NCI-H2227 treated with DMSO at 0.1 percent for 48 hours (cell line): ENCODE measurements around the gene TMPRSS9.
A peak's percentile ranks its signal among the peaks of the same experiment; 100 is the strongest.

Source experiments
- DNase-seq: peaks from one replicate; lab custom pipeline; 2025; lab: John Stamatoyannopoulos, UW

TMPRSS9 gene

GRCh38 chr19:2359992-2360685, at the start of gene TMPRSS9:
Gene TMPRSS9, plus strand, starts transcription at chr19:2360265. Its CDS starts 29,521 bp downstream, at chr19:2389786.
- DNase-seq: no peak

- no peak for DNase-seq
These were observed 49.0 kb upstream of the TMPRSS9 start for GRCh38 chr19:2311093-2311492.

- DNase-seq: no peak
These were observed 47.1 kb upstream of the TMPRSS9 start for GRCh38 chr19:2312820-2313501.

GRCh38 chr19:2315121-2315817, 44.8 kb upstream of the TMPRSS9 start:
- DNase-seq: no peak

GRCh38 chr19:2315818-2316353, 44.2 kb upstream of the TMPRSS9 start:
- DNase-seq: no peak

- DNase-seq: no peak
These were observed 42.8 kb upstream of the TMPRSS9 start for GRCh38 chr19:2317300-2317699.

- DNase-seq: no peak
These were observed 42.3 kb upstream of the TMPRSS9 start for GRCh38 chr19:2317756-2318155.

GRCh38 chr19:2318923-2319322, 41.1 kb upstream of the TMPRSS9 start:
- no peak for DNase-seq

- no peak for DNase-seq
These were observed 40.5 kb upstream of the TMPRSS9 start for GRCh38 chr19:2319551-2319950.

- DNase-seq: no peak
These were observed 40.0 kb upstream of the TMPRSS9 start for GRCh38 chr19:2320049-2320448.

- no peak for DNase-seq
These were observed 39.1 kb upstream of the TMPRSS9 start for GRCh38 chr19:2320939-2321338.

GRCh38 chr19:2321565-2322283, 38.3 kb upstream of the TMPRSS9 start:
- DNase-seq: no peak

GRCh38 chr19:2323707-2324106, 36.4 kb upstream of the TMPRSS9 start:
- DNase-seq: no peak

- DNase-seq: no peak
These were observed 35.7 kb upstream of the TMPRSS9 start for GRCh38 chr19:2324220-2324948.

GRCh38 chr19:2325281-2326046, 34.6 kb upstream of the TMPRSS9 start:
- DNase-seq: no peak

- no peak for DNase-seq
These were observed 33.2 kb upstream of the TMPRSS9 start for GRCh38 chr19:2326699-2327360.

GRCh38 chr19:2327773-2328400, 32.2 kb upstream of the TMPRSS9 start:
- DNase-seq: peak; percentile 17

GRCh38 chr19:2328401-2329148, 31.5 kb upstream of the TMPRSS9 start, which contains the start of the genes LSM7 and SPPL2B:
Gene LSM7, minus strand, starts transcription at chr19:2328586. Its CDS starts 20 bp downstream, at chr19:2328566.
Gene SPPL2B, plus strand, starts transcription at chr19:2328684. Its CDS starts 26 bp downstream, at chr19:2328710.
- peak; percentile 71 for DNase-seq

GRCh38 chr19:2329149-2329478, 31.0 kb upstream of the TMPRSS9 start:
- DNase-seq: no peak
